OCI-LY1 (cell line): ENCODE results near the gene SMC5.

Source experiments
- H2AFZ ChIP-seq: fragments of 200-600 bp; sonication (generic), shearing (Covaris generic); 2 replicates; pipeline ENCODE4 v1.6.0; 2014; ENCODE audit warnings: antibody characterized with exemption, mild to moderate bottlenecking, low read length
- H3F3A ChIP-seq: fragments of 200-600 bp; sonication (generic), shearing (Covaris generic); 2 replicates; pipeline ENCODE4 v1.6.0; 2014; ENCODE audit warnings: mild to moderate bottlenecking, antibody characterized with exemption, low read length, moderate library complexity; ENCODE audit not compliant: insufficient read depth
- H3K27ac ChIP-seq: fragments of 200-600 bp; sonication (generic); 2 replicates; pipeline ENCODE4 v1.5.1; 2014; ENCODE audit warnings: low read length, mixed run types, mild to moderate bottlenecking, low read depth; ENCODE audit not compliant: poor library complexity, severe bottlenecking
- H3K27me3 ChIP-seq: fragments of 200-600 bp; sonication (generic); 2 replicates; pipeline ENCODE4 v1.6.0; 2014; ENCODE audit warnings: antibody characterized with exemption, mild to moderate bottlenecking, low read length, moderate library complexity; ENCODE audit not compliant: insufficient read depth
- H3K36me3 ChIP-seq: fragments of 200-600 bp; sonication (generic); 2 replicates; pipeline ENCODE4 v1.6.1; 2014; ENCODE audit warnings: mild to moderate bottlenecking, antibody characterized with exemption, low read length, moderate library complexity, mixed read lengths; ENCODE audit not compliant: insufficient read depth
- H3K4me1 ChIP-seq: fragments of 200-600 bp; sonication (generic); 2 replicates; pipeline ENCODE4 v1.5.1; 2014; ENCODE audit warnings: mild to moderate bottlenecking, low read length, moderate library complexity; ENCODE audit not compliant: insufficient read depth, severe bottlenecking
- H3K4me2 ChIP-seq: fragments of 200-600 bp; sonication (generic), shearing (Covaris generic); 2 replicates; pipeline ENCODE4 v1.6.1; 2014; ENCODE audit warnings: low read length
- H3K4me3 ChIP-seq: fragments of 200-600 bp; sonication (generic); 2 replicates; pipeline ENCODE4 v1.5.1; 2014; ENCODE audit warnings: low read length, low read depth, mild to moderate bottlenecking, mixed read lengths; ENCODE audit not compliant: poor library complexity, severe bottlenecking
- H3K79me2 ChIP-seq: fragments of 200-600 bp; shearing (Covaris generic); 2 replicates; pipeline ENCODE4 v1.6.1; 2016; ENCODE audit warnings: mixed run types, low read length, mixed read lengths; ENCODE audit not compliant: insufficient read depth
- H3K9ac ChIP-seq: fragments of 200-600 bp; sonication (generic), shearing (Covaris generic); 2 replicates; pipeline ENCODE4 v1.6.1; 2014; ENCODE audit warnings: mild to moderate bottlenecking, low read length, mixed read lengths
- H3K9me2 ChIP-seq: fragments of 200-600 bp; sonication (generic), shearing (Covaris generic); 2 replicates; pipeline ENCODE4 v1.6.1; 2014; ENCODE audit warnings: low read depth, mild to moderate bottlenecking, low read length, mixed read lengths
- H3K9me3 ChIP-seq: fragments of 200-600 bp; shearing (Covaris generic); 2 replicates; pipeline ENCODE4 v1.6.1; 2014; ENCODE audit warnings: low read length, mixed read lengths
- H4K20me1 ChIP-seq: fragments of 200-600 bp; sonication (generic), shearing (Covaris generic); 2 replicates; pipeline ENCODE4 v1.6.0; 2016; ENCODE audit warnings: mild to moderate bottlenecking, low read length; ENCODE audit not compliant: insufficient read depth
- EZH2 ChIP-seq: fragments of 200-600 bp; sonication (generic), shearing (Covaris generic); IDR thresholded peaks from 2 replicates; pipeline ENCODE4 v1.8.0; 2017; ENCODE audit warnings: borderline replicate concordance, mixed run types, mild to moderate bottlenecking, antibody characterized with exemption, low read length, moderate library complexity, mixed read lengths
- TF ChIP-seq, protein P1 (sequence below): fragments of 200-600 bp; sonication (generic), shearing (Covaris generic); IDR thresholded peaks from 2 replicates; pipeline ENCODE4 v1.5.1; 2017; ENCODE audit warnings: mild to moderate bottlenecking, antibody characterized with exemption, low read length, moderate library complexity, mixed read lengths

The SMC5 gene

DNA sequence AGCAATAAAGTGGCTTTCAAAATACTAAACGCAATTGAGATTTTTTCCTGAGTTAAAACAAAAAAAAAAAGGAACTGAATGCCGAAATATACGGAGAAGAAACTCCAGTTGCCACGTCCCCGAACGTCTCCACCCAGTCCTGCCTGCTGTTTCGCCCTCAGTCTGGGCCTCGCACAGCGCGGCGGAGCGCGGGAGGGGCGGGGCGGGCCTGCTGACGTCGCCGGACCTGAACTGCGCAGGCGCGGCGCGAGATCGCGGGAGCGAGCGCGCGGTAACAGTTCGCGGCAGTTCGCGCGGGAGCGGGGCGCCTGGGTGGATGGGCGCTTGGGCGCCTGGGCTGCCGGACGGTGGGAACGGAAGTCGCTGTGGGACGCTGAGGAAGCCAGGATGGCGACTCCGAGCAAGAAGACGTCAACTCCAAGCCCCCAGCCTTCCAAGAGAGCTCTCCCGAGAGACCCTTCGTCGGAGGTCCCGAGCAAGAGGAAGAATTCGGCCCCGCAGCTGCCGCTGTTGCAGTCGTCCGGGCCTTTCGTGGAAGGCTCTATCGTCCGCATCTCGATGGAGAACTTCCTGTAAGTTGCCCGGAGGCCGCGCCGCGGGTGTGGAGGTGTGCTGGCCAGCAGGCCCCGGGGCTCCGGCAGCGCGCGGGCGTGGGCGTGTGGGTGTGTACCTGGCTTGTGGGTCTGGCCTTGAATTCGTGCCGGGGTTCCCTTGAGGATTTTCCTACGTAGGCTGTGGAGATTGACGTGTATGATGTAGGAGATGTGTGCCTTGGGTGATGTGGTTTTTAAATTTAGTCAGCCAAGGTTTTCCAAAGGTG is at the start of gene SMC5:
TSS of gene SMC5 (plus strand) at position 287 of the 820 bp plus-strand sequence. CDS start at position 388, 101 bp downstream.
- Histone ChIP-seq H3K36me3 (peaks cover 38% of the 10 kb centered on the region), H3K27ac (peak within 1 kb of the TSS; percentile 14), H2AFZ (peak within 1 kb of the TSS; percentile 51), H3K79me2 (peaks cover 49% of the 10 kb centered on the region), H3K4me3 (peak within 1 kb of the TSS; percentile 93), H3K4me1 (peaks cover 33% of the 10 kb centered on the region), H4K20me1 (0 out of 2 replicates have a peak, but pooled peaks cover 3% of the 10 kb centered on the region), H3K9me2 (no peaks in the 10 kb centered on the region), H3K27me3 (no peaks in the 10 kb centered on the region), H3K9ac (peak within 1 kb of the TSS; percentile 92), H3K9me3 (no peaks in the 10 kb centered on the region), H3F3A (no peaks in the 10 kb centered on the region), H3K4me2 (peak within 1 kb of the TSS; percentile 87)
- TF ChIP-seq, protein P1, sequence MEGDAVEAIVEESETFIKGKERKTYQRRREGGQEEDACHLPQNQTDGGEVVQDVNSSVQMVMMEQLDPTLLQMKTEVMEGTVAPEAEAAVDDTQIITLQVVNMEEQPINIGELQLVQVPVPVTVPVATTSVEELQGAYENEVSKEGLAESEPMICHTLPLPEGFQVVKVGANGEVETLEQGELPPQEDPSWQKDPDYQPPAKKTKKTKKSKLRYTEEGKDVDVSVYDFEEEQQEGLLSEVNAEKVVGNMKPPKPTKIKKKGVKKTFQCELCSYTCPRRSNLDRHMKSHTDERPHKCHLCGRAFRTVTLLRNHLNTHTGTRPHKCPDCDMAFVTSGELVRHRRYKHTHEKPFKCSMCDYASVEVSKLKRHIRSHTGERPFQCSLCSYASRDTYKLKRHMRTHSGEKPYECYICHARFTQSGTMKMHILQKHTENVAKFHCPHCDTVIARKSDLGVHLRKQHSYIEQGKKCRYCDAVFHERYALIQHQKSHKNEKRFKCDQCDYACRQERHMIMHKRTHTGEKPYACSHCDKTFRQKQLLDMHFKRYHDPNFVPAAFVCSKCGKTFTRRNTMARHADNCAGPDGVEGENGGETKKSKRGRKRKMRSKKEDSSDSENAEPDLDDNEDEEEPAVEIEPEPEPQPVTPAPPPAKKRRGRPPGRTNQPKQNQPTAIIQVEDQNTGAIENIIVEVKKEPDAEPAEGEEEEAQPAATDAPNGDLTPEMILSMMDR: no peak
- TF ChIP-seq EZH2: no peak

DNA sequence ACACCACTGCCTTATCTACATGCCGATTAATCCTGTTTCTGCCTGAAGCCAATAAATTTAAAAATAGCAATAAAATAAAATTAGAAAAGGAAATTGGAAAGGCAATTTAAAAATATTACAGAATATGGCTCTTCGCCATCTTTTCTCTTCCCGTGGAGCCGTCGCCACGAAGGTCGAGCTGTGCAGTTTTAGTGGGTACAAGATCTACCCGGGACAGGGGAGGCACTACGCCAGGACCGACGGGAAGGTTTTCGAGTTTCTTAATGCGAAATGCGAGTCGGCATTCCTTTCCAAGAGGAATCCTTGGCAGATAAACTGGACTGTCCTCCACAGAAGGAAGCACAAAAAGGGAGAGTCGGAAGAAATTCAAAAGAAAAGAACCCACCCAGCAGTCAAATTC is 41.7 kb upstream of the SMC5 start:
- TF ChIP-seq EZH2: no peak
- TF ChIP-seq, protein P1: no peak
- no peaks in the 10 kb centered on the region for H3K9me3 ChIP-seq
- no peaks in the 10 kb centered on the region for H3K79me2 ChIP-seq
- H3K36me3 ChIP-seq: no peaks in the 10 kb centered on the region
- no peaks in the 10 kb centered on the region for H3K9me2 ChIP-seq
- no peak overlapping the region for H3K9ac ChIP-seq
- H3K4me2 ChIP-seq: no peak overlapping the region
- H2AFZ ChIP-seq: no peak overlapping the region
- H3K4me3 ChIP-seq: no peak overlapping the region
- H4K20me1 ChIP-seq: no peaks in the 10 kb centered on the region
- H3K4me1 ChIP-seq: no peaks in the 10 kb centered on the region
- H3F3A ChIP-seq: no peaks in the 10 kb centered on the region
- H3K27me3 ChIP-seq: no peaks in the 10 kb centered on the region
- no peak overlapping the region for H3K27ac ChIP-seq

DNA sequence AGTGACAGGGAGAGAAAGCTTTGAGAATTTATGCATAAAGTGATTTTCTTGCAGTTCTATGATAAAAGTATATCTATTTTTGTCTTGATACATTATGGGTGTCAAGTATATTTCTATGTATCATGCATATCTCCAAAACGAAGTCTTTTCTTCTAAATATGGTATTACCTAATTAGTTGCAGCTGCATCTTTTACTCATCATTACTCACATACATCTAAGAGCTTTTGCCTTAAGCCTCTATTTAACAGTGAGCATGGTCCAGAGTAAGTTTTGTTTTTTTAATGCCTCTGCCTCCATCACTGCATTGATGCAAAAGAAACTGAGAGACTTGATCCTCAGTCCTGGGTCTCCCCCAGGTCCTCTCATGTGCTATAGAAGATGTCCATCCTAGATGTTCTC is 40.0 kb upstream of the SMC5 start:
- no peak overlapping the region for H3K4me2 ChIP-seq
- H3K79me2 ChIP-seq: no peaks in the 10 kb centered on the region
- no peak overlapping the region for H3K27ac ChIP-seq
- no peaks in the 10 kb centered on the region for H3F3A ChIP-seq
- H3K4me3 ChIP-seq: no peak overlapping the region
- no peaks in the 10 kb centered on the region for H3K4me1 ChIP-seq
- no peaks in the 10 kb centered on the region for H3K36me3 ChIP-seq
- H4K20me1 ChIP-seq: no peaks in the 10 kb centered on the region
- H3K9me2 ChIP-seq: no peaks in the 10 kb centered on the region
- no peak overlapping the region for H2AFZ ChIP-seq
- TF ChIP-seq, protein P1: no peak
- no peak for TF ChIP-seq EZH2
- no peak overlapping the region for H3K9ac ChIP-seq
- H3K9me3 ChIP-seq: no peaks in the 10 kb centered on the region
- no peaks in the 10 kb centered on the region for H3K27me3 ChIP-seq
